ENCODE measurements around the gene UST. TPM values are rescaled to one million over a fixed set of nuclear protein-coding genes. Genes with fewer than 3 reads are reported as not detected.

Gene UST
- total and polyA plus RNA-seq, 4 donors = 0.24 to 2.7 (median 0.87) TPM

DNA sequence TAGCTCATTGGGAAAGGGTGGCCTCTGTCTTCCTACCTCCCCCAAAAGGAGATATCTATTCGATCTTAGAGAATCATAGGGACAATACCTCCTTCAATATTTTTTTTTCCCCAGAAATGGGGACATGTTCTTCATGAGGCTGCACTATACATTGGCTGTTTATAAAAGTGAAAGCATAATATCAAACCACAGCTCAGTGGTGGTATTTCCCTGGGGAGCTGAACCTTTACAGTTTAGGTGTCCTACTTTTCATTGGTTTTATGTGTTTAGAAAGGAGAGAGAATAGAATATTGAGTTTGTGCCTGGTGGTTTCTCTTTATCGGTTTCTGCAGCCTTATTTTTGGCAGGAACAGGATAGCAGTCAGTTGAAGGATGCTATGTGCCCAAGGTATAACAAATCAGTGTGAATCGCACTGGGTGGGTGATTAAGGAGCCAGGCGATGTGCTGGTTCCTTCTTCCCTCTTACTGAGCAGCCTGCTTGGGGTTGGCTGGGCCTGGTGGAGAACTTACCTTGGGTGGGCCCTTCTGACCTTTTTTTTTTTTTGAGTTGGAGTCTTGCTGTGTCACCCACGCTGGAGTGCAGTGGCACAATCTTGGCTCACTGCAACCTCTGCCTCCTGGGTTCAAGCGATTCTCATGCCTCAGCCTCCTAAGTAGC lies 25.2 kb downstream of the UST start:
- Histone ChIP-seq H3K27ac (ENCODE audit: low read depth in 1 of 2, low read length in 2 of 2) (no peak overlapping the region), H3K4me1 (ENCODE audit: control insufficient read depth in 4 of 4, insufficient read depth in 4 of 4, low read length in 3 of 4) (no peaks in the 10 kb centered on the region), H3K27me3 (ENCODE audit: control insufficient read depth in 4 of 4, insufficient read depth in 4 of 4, low read length in 3 of 4) (peaks cover 0 to 1% (median 0%) of the 10 kb centered on the region in 4 donors), H3K36me3 (ENCODE audit: control insufficient read depth in 4 of 4, insufficient read depth in 3 of 4, low read depth in 1 of 4, low read length in 3 of 4) (no peaks in the 10 kb centered on the region), H3K9ac (ENCODE audit: low read depth in 1 of 2, low read length in 2 of 2) (no peak overlapping the region), H3K4me3 (ENCODE audit: low read depth in 1 of 3, low read length in 3 of 3) (no peak overlapping the region), H3K9me3 (ENCODE audit: control insufficient read depth in 4 of 4, low read length in 3 of 4) (no peaks in the 10 kb centered on the region)
- no peak for TF ChIP-seq SP1 (IDR thresholded peaks at IDR 0.05)
- TF ChIP-seq, protein P1, sequence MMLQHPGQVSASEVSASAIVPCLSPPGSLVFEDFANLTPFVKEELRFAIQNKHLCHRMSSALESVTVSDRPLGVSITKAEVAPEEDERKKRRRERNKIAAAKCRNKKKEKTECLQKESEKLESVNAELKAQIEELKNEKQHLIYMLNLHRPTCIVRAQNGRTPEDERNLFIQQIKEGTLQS (IDR thresholded peaks at IDR 0.05) = no peak
- TF ChIP-seq FOXA1 (IDR thresholded peaks at IDR 0.05) = no peak
- TF ChIP-seq HNF4A (conservative IDR thresholded peaks at IDR 0.05) = no peak
- TF ChIP-seq, protein P2, sequence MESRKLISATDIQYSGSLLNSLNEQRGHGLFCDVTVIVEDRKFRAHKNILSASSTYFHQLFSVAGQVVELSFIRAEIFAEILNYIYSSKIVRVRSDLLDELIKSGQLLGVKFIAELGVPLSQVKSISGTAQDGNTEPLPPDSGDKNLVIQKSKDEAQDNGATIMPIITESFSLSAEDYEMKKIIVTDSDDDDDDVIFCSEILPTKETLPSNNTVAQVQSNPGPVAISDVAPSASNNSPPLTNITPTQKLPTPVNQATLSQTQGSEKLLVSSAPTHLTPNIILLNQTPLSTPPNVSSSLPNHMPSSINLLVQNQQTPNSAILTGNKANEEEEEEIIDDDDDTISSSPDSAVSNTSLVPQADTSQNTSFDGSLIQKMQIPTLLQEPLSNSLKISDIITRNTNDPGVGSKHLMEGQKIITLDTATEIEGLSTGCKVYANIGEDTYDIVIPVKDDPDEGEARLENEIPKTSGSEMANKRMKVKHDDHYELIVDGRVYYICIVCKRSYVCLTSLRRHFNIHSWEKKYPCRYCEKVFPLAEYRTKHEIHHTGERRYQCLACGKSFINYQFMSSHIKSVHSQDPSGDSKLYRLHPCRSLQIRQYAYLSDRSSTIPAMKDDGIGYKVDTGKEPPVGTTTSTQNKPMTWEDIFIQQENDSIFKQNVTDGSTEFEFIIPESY (IDR thresholded peaks at IDR 0.05) = no peak
- no peak for TF ChIP-seq HNF4G (IDR thresholded peaks at IDR 0.05)
- TF ChIP-seq YY1 (IDR thresholded peaks at IDR 0.05) = no peak
- TF ChIP-seq GABPA (IDR thresholded peaks at IDR 0.05 in 1 of 2, conservative IDR thresholded peaks at IDR 0.05 in 1 of 2) = no peak
- no peak for TF ChIP-seq JUND (IDR thresholded peaks at IDR 0.05)
- TF ChIP-seq TAF1 (conservative IDR thresholded peaks at IDR 0.05) = no peak
- TF ChIP-seq RAD21 (IDR thresholded peaks at IDR 0.05) = no peak
- TF ChIP-seq, protein P3, sequence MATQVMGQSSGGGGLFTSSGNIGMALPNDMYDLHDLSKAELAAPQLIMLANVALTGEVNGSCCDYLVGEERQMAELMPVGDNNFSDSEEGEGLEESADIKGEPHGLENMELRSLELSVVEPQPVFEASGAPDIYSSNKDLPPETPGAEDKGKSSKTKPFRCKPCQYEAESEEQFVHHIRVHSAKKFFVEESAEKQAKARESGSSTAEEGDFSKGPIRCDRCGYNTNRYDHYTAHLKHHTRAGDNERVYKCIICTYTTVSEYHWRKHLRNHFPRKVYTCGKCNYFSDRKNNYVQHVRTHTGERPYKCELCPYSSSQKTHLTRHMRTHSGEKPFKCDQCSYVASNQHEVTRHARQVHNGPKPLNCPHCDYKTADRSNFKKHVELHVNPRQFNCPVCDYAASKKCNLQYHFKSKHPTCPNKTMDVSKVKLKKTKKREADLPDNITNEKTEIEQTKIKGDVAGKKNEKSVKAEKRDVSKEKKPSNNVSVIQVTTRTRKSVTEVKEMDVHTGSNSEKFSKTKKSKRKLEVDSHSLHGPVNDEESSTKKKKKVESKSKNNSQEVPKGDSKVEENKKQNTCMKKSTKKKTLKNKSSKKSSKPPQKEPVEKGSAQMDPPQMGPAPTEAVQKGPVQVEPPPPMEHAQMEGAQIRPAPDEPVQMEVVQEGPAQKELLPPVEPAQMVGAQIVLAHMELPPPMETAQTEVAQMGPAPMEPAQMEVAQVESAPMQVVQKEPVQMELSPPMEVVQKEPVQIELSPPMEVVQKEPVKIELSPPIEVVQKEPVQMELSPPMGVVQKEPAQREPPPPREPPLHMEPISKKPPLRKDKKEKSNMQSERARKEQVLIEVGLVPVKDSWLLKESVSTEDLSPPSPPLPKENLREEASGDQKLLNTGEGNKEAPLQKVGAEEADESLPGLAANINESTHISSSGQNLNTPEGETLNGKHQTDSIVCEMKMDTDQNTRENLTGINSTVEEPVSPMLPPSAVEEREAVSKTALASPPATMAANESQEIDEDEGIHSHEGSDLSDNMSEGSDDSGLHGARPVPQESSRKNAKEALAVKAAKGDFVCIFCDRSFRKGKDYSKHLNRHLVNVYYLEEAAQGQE (IDR thresholded peaks at IDR 0.05) = no peak
- TF ChIP-seq, protein P4, sequence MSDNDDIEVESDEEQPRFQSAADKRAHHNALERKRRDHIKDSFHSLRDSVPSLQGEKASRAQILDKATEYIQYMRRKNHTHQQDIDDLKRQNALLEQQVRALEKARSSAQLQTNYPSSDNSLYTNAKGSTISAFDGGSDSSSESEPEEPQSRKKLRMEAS (IDR thresholded peaks at IDR 0.05) = no peak
- TF ChIP-seq NR2F2 (IDR thresholded peaks at IDR 0.05) = no peak
- TF ChIP-seq RXRA (IDR thresholded peaks at IDR 0.05) = no peak
- TF ChIP-seq, protein P5, sequence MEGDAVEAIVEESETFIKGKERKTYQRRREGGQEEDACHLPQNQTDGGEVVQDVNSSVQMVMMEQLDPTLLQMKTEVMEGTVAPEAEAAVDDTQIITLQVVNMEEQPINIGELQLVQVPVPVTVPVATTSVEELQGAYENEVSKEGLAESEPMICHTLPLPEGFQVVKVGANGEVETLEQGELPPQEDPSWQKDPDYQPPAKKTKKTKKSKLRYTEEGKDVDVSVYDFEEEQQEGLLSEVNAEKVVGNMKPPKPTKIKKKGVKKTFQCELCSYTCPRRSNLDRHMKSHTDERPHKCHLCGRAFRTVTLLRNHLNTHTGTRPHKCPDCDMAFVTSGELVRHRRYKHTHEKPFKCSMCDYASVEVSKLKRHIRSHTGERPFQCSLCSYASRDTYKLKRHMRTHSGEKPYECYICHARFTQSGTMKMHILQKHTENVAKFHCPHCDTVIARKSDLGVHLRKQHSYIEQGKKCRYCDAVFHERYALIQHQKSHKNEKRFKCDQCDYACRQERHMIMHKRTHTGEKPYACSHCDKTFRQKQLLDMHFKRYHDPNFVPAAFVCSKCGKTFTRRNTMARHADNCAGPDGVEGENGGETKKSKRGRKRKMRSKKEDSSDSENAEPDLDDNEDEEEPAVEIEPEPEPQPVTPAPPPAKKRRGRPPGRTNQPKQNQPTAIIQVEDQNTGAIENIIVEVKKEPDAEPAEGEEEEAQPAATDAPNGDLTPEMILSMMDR (IDR thresholded peaks at IDR 0.05; ENCODE audit: low read depth, low read length, missing input control) = no peak
- TF ChIP-seq EGR1 (IDR thresholded peaks at IDR 0.05; ENCODE audit: low read depth in 2 of 2) = no peak
- TF ChIP-seq FOXA2 (IDR thresholded peaks at IDR 0.05) = no peak
- no peak for DNase-seq (ENCODE audit: low spot score)
- WGBS = 90% methylated on average over 6 of the region's 6 CpGs
